AG04449 (cell line): ENCODE measurements around the gene SNX13.

Experiments used
- CTCF ChIA-PET: fragments of 350-600 bp; formaldehyde crosslinking; extraction: SDS; loops from one replicate; lab custom pipeline; 2021; ENCODE audit warnings: antibody characterized with exemption; lab: Yijun Ruan, JAX
- POLR2A ChIA-PET: fragments of 400-600, 350-600 bp; formaldehyde crosslinking; extraction: SDS; loops from one replicate; lab custom pipeline; 2020; ENCODE audit warnings: antibody characterized with exemption, inconsistent platforms; lab: Yijun Ruan, JAX
- DNase-seq: peaks from one replicate; pipeline ENCODE4 v3.0.0-alpha.2; 2010; ENCODE audit warnings: low read depth, low spot score
- H3K4me3 ChIP-seq: 2 replicates; pipeline ENCODE4 v1.5.1; 2011; ENCODE audit warnings: low read depth, mild to moderate bottlenecking, control low read depth, low read length
- TF ChIP-seq, protein P1 (sequence below): IDR thresholded peaks from one replicate; pipeline ENCODE4 v1.5.1; 2011; ENCODE audit warnings: mild to moderate bottlenecking, moderate library complexity, low read length, control low read depth, inconsistent platforms; ENCODE audit not compliant: insufficient read depth; ENCODE audit errors: missing control alignments

SNX13 gene

DNA sequence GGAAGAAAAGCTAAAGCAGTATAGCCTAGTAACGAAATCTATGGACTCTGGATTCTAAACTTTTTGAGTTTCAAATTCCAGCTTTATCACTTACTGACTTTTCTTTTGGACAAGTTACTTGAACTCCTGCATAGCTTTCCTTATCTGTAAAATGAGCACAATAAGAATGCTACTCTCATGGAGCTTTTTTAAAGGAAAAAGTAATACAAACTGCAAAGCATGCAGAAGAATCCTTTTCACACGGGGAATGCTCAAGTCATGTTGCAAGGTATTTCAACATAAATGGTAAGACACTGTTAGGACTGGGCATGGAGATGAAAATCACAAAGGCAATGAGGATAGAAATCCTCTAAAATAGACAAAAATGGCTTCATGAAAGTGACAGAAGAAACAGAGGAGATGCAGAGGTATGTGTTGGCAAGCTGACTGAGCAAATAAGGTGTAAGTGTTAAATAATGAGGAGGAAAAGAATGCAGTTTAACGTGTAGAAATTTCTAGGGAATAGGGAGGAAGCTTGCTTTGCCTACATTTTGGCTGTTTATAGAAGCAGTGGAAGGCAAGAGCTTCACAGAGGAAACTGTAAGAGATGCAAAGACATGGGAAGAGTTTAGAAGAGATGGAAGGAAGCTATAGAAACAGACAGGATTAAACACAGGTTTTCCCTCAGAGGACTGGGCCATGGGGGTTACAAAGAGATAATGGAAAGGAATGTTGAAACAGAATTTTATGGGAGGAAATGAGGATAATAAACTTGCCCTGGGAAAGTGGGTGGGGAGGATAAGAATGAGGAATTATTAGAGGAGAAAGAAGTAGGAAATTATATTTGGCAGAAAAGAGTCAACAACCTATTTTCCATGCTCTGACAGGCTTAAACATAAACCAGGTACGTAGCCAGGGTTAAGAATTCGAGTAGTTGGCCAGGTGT lies 28.8 kb upstream of the SNX13 start:
- TF ChIP-seq, protein P1, sequence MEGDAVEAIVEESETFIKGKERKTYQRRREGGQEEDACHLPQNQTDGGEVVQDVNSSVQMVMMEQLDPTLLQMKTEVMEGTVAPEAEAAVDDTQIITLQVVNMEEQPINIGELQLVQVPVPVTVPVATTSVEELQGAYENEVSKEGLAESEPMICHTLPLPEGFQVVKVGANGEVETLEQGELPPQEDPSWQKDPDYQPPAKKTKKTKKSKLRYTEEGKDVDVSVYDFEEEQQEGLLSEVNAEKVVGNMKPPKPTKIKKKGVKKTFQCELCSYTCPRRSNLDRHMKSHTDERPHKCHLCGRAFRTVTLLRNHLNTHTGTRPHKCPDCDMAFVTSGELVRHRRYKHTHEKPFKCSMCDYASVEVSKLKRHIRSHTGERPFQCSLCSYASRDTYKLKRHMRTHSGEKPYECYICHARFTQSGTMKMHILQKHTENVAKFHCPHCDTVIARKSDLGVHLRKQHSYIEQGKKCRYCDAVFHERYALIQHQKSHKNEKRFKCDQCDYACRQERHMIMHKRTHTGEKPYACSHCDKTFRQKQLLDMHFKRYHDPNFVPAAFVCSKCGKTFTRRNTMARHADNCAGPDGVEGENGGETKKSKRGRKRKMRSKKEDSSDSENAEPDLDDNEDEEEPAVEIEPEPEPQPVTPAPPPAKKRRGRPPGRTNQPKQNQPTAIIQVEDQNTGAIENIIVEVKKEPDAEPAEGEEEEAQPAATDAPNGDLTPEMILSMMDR, result no peak
- no peak for DNase-seq
- ChIA-PET POLR2A (no interaction called here), CTCF (interaction anchor here (1.0 to 2.3 kb wide), 6 partner anchors 24 to 383 kb away, joined by 3 to 6 read pairs (median 3); no protein-coding TSS in a partner anchor)
- no peak overlapping the region for H3K4me3 ChIP-seq

DNA sequence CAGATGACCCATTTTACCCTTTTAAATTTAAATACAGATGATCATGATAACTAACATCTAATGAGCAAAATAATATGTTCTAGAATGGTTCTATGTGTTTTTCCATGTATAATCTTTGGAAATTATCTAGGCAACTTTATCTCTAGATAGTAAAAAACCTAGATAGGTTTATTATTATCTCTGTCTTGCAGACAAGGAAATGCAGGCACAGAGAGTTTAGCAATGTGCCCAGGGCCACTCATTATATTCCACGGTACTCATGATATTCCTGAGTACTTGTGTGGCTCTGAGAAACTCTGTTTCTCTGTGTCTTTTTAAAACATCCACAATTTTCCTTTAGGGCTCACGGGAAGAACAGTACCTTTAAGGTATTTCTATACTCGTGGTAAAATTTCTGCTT lies 26.4 kb upstream of the SNX13 start:
- TF ChIP-seq, protein P1, result no peak
- POLR2A ChIA-PET, result no interaction called here
- no peak for DNase-seq
- no peak overlapping the region for H3K4me3 ChIP-seq
- CTCF ChIA-PET, result interaction anchor here (1.3 kb wide), 1 partner anchor 285 kb away, joined by 4 read pairs; no protein-coding TSS in a partner anchor

DNA sequence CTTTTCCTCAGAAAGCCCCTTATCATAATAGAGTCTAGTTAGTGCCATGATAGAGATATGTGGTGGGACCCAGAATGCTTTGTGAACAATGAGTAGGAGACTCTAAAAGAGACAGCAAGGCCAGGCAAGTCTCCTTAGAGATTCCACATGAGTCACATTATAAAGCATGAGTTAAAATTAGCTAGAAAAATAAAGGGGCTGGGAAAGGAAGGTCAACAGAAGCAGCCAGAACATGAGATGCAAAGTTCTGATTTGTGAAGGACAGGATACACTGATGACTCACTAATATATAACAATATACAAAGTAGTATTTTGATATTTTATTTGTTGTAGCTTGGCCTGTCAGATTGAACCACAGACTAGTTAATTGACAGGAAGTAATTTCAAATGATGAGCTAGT lies 25.3 kb upstream of the SNX13 start:
- TF ChIP-seq, protein P1, result no peak
- POLR2A ChIA-PET, result interaction anchor here (0.5 kb wide), 1 partner anchor 348 kb away, joined by 3 read pairs; no protein-coding TSS in a partner anchor
- DNase-seq, result no peak
- CTCF ChIA-PET, result interaction anchor here (1.3 to 1.4 kb wide), 2 partner anchors 195 to 284 kb away, joined by 4 to 5 read pairs; no protein-coding TSS in a partner anchor
- H3K4me3 ChIP-seq, result no peak overlapping the region

DNA sequence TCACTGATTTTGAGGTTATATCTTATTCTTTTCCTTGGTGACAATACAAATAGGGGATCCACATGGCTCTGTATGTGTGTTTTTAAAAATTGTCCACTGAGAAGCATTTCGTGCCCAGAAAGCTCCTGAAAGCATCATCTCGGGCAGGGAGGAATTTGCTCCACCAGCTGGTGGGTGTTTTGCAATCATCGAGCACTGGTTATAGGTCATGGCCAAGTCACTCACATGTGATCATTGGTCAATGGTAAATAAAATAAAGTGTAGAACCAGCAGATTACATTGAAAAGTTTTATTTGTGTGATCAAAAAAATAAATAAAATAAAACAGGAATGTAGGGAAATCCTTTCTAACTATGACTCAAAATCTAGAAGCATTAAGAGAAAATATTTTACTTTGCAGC lies 23.0 kb upstream of the SNX13 start:
- ChIA-PET CTCF (no interaction called here), POLR2A (no interaction called here)
- DNase-seq, result no peak
- no peak overlapping the region for H3K4me3 ChIP-seq
- TF ChIP-seq, protein P1, result no peak

DNA sequence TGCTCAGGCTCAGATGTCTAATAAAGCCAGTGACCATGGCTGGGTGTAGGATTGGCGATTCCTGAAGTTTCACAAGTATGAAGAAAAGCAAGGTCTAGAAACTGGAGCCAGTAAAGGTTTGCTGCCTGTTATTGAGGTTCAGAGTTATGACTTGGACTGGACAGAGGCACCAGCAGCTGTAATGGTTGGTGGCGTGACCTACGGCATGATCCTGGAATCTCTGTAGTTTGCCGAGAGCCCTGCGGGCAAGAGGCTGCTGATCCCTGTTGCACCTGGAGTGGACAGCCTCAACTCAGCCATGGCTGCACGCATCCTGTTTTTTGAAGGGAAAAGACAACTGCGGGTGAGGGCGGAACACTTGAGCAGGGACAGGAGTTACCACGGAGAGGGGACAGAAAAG lies 22.4 kb upstream of the SNX13 start:
- CTCF ChIA-PET, result interaction anchor here (0.8 kb wide), 1 partner anchor 383 kb away, joined by 3 read pairs; no protein-coding TSS in a partner anchor
- POLR2A ChIA-PET, result no interaction called here
- DNase-seq, result no peak
- H3K4me3 ChIP-seq, result no peak overlapping the region
- TF ChIP-seq, protein P1, result no peak

DNA sequence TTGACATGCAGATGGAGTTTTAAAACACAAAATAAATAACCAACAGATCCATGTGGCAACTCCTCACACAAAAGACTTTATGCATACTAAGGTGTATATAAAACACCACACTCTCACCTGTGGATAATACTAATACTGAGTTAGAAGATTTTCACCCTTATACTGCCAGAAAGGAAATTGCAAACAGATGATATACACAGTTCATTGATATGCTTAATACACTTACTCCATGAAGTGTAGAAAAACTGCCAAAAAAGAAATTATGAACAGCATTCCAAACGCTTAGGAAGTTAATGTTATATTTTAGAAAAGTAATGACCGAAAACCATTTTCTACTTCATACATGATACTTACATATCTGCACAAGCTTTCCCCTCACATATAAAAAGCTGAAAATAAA lies 17.6 kb upstream of the SNX13 start:
- POLR2A ChIA-PET, result no interaction called here
- TF ChIP-seq, protein P1, result no peak
- DNase-seq, result no peak
- H3K4me3 ChIP-seq, result no peak overlapping the region
- CTCF ChIA-PET, result interaction anchor here (1.1 kb wide), 1 partner anchor 16 kb away, joined by 3 read pairs; no protein-coding TSS in a partner anchor
